ENCODE results near the gene TLE1.
"Not testable (repeated sequence)": the region's sequence is repeated elsewhere in the genome, so short reads cannot be mapped to it uniquely, and the experiment has no call there.

TLE1 gene

DNA sequence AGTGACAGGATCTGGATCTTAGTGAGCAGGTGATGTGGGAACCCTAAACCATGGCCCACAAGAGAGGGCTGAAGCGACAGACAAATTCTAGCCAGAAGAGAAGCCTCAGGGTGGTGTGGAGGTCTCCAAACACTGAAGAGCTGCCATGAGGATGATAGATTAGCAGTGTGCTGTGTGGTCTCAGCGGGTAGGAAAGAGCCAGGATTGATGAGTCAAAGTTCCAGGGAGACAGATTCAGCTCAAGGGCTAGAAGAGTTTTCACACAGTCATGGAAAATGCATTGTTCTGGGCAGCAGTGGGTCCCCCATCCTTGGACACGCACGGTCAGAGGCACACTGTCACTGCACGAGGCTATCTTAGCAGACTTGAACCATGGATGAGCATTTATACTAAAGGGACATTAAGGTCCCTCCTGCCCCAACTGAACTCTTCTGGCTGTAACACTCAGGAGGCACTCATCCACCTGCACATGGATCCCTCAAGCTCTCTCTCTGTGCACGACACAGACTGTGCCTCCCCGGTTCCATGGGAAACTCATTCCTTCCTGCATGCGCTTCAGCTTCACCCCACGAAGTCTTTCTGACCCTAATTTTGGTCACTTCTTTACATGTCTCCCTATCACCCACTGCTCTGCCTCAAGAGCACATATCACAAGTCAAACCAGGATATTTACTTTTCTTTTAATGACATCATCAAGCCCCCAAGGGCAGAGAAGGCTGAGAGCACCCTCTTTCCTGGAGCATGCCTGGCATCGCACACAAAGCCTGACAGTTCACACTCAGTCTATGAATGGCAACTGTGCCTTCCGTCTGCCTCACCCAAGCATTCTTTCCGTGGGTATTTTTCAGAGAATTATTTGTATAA lies 84.8 kb downstream of the TLE1 start:
- Histone ChIP-seq H3K4me3 (no peak overlapping the region), H3K9me3 (no peaks in the 10 kb centered on the region), H3K27me3 (ENCODE audit: low read depth) (no peaks in the 10 kb centered on the region; the same call in 1 of the 2 replicates), H3K36me3 (replicated peaks) (no peaks in the 10 kb centered on the region), H3K4me1 (no peaks in the 10 kb centered on the region)
- no peak for DNase-seq (ENCODE audit: low spot score in 2 of 2)
- in situ Hi-C loops (cut with MboI; ENCODE audit: low sequenced_read_pairs): no loop called here

DNA sequence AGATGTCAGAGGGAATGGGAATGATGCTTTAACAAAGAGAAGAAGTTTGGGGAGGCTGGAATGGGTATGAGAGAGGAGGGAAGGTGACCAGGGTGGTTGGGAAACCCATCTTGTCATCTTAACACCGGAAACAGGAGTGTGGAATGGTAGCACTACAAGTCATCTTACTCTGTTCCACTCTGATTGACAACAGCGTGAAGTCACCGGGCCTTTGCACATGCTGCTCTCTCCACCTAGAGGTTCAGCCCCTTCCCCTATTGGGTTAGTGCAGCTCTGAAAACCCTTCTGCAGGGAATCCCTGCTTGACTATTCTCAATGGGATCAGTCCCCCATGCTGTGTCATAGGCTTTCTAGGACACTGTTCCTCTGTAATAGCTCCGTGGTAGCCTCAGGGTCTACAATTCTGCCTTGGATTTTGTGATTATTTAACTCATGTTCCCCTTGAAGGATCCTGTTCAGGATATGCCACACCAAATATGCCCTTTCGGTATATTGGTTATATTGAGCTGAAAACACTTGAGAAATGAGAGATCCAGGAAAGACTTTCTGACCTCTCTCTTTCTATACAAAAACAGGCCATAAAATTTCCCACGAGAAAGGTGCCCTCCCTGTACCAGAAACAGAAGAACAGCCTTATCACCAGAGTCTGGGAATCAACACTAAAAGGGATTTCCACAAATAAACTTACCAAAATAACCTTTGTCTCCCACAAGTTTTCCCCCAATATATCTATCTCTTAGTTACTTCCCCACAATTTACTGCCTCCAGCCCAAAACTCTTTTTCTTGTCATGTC lies 86.3 kb downstream of the TLE1 start:
- no peak for DNase-seq (ENCODE audit: low spot score in 2 of 2)
- in situ Hi-C loops (cut with MboI; ENCODE audit: low sequenced_read_pairs): no loop called here
- Histone ChIP-seq H3K27me3 (ENCODE audit: low read depth) (no peaks in the 10 kb centered on the region; the same call in 1 of the 2 replicates), H3K9me3 (no peaks in the 10 kb centered on the region), H3K4me1 (no peaks in the 10 kb centered on the region), H3K36me3 (replicated peaks) (no peaks in the 10 kb centered on the region), H3K4me3 (no peak overlapping the region)

GRCh38 chr9:81601639-81602623 lies 87.4 kb downstream of the TLE1 start:
- in situ Hi-C loops (cut with MboI; ENCODE audit: low sequenced_read_pairs): no loop called here
- Histone ChIP-seq H3K27me3 (ENCODE audit: low read depth) (no peaks in the 10 kb centered on the region; the same call in 1 of the 2 replicates), H3K36me3 (replicated peaks) (no peaks in the 10 kb centered on the region), H3K4me3 (no peak overlapping the region), H3K9me3 (no peaks in the 10 kb centered on the region), H3K4me1 (no peaks in the 10 kb centered on the region)
- DNase-seq (ENCODE audit: low spot score in 2 of 2): no peak

DNA sequence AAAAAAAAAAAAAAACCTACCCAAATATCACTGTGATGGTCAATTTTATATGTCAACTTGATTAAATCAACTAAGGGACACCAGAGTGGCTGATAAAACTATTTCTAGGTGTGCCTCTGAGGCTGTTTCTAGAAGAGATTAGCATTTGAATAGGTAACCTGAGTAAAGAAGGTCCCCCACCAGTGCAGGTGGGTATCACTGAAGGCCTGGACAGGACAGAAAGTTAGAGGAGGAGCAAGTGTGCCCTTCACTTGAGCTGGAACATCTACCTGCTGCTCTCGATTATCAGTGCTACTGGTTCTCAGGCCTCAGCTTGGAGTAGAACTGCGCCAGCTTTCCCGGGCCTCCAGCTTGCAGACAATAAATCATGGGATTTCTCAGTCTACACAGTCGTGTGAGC lies 88.7 kb downstream of the TLE1 start:
- Histone ChIP-seq H3K4me3 (no peak overlapping the region), H3K4me1 (no peaks in the 10 kb centered on the region), H3K9me3 (no peaks in the 10 kb centered on the region), H3K27me3 (ENCODE audit: low read depth) (no peaks in the 10 kb centered on the region; the same call in 1 of the 2 replicates), H3K36me3 (replicated peaks) (no peaks in the 10 kb centered on the region)
- in situ Hi-C loops (cut with MboI; ENCODE audit: low sequenced_read_pairs): no loop called here
- DNase-seq (ENCODE audit: low spot score in 2 of 2): no peak

GRCh38 chr9:81599837-81600236 lies 89.5 kb downstream of the TLE1 start:
- in situ Hi-C loops (cut with MboI; ENCODE audit: low sequenced_read_pairs): no loop called here
- no peaks in the 10 kb centered on the region for H3K36me3 ChIP-seq (replicated peaks)
- no peaks in the 10 kb centered on the region for H3K4me1 ChIP-seq
- no peak overlapping the region for H3K4me3 ChIP-seq
- H3K9me3 ChIP-seq: no peaks in the 10 kb centered on the region
- H3K27me3 ChIP-seq (ENCODE audit: low read depth): no peaks in the 10 kb centered on the region; the same call in 1 of the 2 replicates
- DNase-seq (ENCODE audit: low spot score in 2 of 2): no peak

GRCh38 chr9:81598811-81599210 lies 90.5 kb downstream of the TLE1 start:
- Histone ChIP-seq H3K27me3 (ENCODE audit: low read depth) (no peaks in the 10 kb centered on the region; the same call in 1 of the 2 replicates), H3K4me3 (no peak overlapping the region), H3K9me3 (no peaks in the 10 kb centered on the region), H3K36me3 (replicated peaks) (no peaks in the 10 kb centered on the region), H3K4me1 (no peaks in the 10 kb centered on the region)
- in situ Hi-C loops (cut with MboI; ENCODE audit: low sequenced_read_pairs): no loop called here
- no peak for DNase-seq (ENCODE audit: low spot score in 2 of 2)

GRCh38 chr9:81598123-81598497 lies 91.2 kb downstream of the TLE1 start:
- Histone ChIP-seq H3K9me3 (no peaks in the 10 kb centered on the region), H3K4me1 (no peaks in the 10 kb centered on the region), H3K4me3 (no peak overlapping the region), H3K36me3 (replicated peaks) (no peaks in the 10 kb centered on the region), H3K27me3 (ENCODE audit: low read depth) (no peaks in the 10 kb centered on the region; the same call in 1 of the 2 replicates)
- in situ Hi-C loops (cut with MboI; ENCODE audit: low sequenced_read_pairs): no loop called here
- DNase-seq (ENCODE audit: low spot score in 2 of 2): no peak

DNA sequence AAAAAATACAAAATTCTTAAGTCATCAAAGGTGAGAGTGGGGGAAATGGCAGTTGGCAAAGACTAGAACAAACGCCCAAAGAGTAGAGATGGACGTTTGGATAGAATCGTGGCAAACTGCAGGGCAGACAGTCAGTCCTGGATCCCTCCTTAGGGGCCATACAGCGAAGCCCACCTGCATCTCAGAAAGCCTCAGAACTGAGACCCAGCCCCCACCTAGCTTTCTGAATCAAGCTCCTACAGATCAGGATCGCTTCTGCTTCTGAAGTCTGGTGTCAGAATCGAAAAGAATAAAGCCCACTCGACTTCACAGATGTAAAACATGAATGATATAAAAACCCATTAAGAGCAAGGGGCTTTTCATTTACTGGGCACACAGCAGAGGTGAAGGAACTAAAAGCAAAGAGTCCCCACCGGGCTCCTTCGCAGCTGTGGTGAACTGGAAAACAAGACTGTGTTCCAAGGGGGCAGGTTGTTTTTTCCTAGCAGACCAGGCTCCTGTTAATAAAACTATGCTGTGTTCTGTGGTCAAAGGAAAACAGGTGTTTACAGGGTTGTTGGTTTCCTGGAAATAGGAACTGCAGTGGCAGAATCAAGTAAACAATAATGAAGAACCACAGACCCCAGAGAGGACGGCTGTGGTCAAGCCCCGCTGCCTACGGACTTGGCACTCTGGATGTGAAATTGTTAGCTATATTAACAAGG lies 91.8 kb downstream of the TLE1 start:
- H3K36me3 ChIP-seq (replicated peaks): no peaks in the 10 kb centered on the region
- H3K27me3 ChIP-seq (ENCODE audit: low read depth): no peaks in the 10 kb centered on the region; the same call in 1 of the 2 replicates
- in situ Hi-C loops (cut with MboI; ENCODE audit: low sequenced_read_pairs): no loop called here
- no peaks in the 10 kb centered on the region for H3K9me3 ChIP-seq
- H3K4me3 ChIP-seq: no peak overlapping the region
- H3K4me1 ChIP-seq: no peaks in the 10 kb centered on the region
- no peak for DNase-seq (ENCODE audit: low spot score in 2 of 2)

DNA sequence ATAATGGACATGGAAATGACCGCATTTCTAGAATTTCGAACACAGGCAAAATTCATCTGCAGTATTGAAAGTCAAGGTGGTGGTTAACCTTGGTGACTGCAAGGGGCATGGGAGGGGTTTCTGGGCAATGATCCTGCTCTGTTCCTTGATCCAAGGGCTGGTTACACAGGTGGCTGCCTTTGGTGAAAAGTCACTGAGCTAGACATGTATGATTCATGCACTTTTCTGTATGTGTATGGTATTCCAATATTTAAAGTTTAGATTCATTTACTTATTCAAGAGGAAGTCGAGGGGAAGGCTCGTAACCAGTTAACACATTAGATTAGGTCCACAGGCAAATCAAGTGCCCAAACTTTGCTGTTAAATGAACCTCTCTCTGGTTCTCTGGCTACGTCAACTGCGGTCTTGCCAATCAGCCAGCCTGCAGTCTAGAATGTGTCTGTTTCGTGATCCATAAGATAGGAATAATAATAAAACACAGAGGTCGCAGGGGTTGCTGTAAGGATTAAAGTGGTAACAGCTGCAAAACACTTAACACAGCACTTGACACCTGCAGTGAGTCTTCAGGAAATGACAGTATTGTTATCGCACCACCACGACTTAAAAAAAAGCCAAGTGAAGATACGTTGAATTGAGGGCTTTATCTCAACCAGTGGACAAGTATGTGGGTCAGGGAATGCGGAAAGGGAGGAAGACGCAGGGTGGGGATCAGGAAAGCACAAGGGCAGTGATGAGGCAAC lies 92.5 kb downstream of the TLE1 start:
- in situ Hi-C loops (cut with MboI; ENCODE audit: low sequenced_read_pairs): no loop called here
- Histone ChIP-seq H3K4me1 (no peaks in the 10 kb centered on the region), H3K27me3 (ENCODE audit: low read depth) (no peaks in the 10 kb centered on the region), H3K9me3 (no peaks in the 10 kb centered on the region), H3K36me3 (replicated peaks) (no peaks in the 10 kb centered on the region), H3K4me3 (no peak overlapping the region)
- DNase-seq (ENCODE audit: low spot score in 2 of 2): no peak

- in situ Hi-C loops (cut with MboI; ENCODE audit: low sequenced_read_pairs): no loop called here
- no peaks in the 10 kb centered on the region for H3K36me3 ChIP-seq (replicated peaks)
- no peak for DNase-seq (ENCODE audit: low spot score in 2 of 2)
- no peaks in the 10 kb centered on the region for H3K4me1 ChIP-seq
- no peaks in the 10 kb centered on the region for H3K27me3 ChIP-seq (ENCODE audit: low read depth)
- no peaks in the 10 kb centered on the region for H3K9me3 ChIP-seq
- H3K4me3 ChIP-seq: no peak overlapping the region
These were observed 93.3 kb downstream of the TLE1 start for GRCh38 chr9:81595887-81596543.

DNA sequence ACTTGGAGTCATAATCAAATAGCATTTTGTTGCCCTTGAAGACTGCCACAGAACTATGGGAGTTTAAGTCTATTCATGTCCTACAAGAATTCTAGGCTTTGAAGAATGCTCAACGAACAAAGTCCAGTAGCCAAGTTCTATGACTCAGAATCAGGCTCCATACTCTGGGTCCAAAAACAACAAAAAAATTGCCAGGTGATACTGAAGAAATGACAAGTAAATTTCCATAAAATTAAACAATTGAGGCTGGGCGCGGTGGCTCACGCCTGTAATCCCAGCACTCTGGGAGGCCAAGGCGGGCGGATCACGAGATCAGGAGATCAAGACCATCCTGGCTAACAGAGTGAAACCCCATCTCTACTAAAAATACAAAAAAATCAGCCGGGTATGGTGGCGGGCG lies 94.1 kb downstream of the TLE1 start:
- in situ Hi-C loops (cut with MboI; ENCODE audit: low sequenced_read_pairs); DNase-seq (ENCODE audit: low spot score in 2 of 2); H3K9me3 ChIP-seq; H3K4me3 ChIP-seq; H3K27me3 ChIP-seq (ENCODE audit: low read depth); H3K36me3 ChIP-seq (replicated peaks); H3K4me1 ChIP-seq: not testable (repeated sequence)

- no peaks in the 10 kb centered on the region for H3K9me3 ChIP-seq
- no peaks in the 10 kb centered on the region for H3K4me1 ChIP-seq
- no peak overlapping the region for H3K4me3 ChIP-seq
- in situ Hi-C loops (cut with MboI; ENCODE audit: low sequenced_read_pairs): no loop called here
- no peaks in the 10 kb centered on the region for H3K36me3 ChIP-seq (replicated peaks)
- no peak for DNase-seq (ENCODE audit: low spot score in 2 of 2)
- no peaks in the 10 kb centered on the region for H3K27me3 ChIP-seq (ENCODE audit: low read depth)
These were observed 94.9 kb downstream of the TLE1 start for GRCh38 chr9:81594415-81594814.

Measured in HAP-1 (cell line).